SH-SY5Y (cell line): ENCODE results near the gene TTN.

Experiments used
- GATA2 ChIP-seq: IDR thresholded peaks from 2 replicates; pipeline ENCODE4 v1.6.1; 2011; ENCODE audit warnings: mild to moderate bottlenecking, low read depth, low read length
- GATA3 ChIP-seq: IDR thresholded peaks from 2 replicates; pipeline ENCODE4 v1.6.1; 2011; ENCODE audit warnings: low read depth, mild to moderate bottlenecking, low read length, moderate library complexity

GRCh38 chr2:178506949-178507348 is 300.3 kb downstream of the TTN start:
- TF ChIP-seq GATA2 (no peak), GATA3 (no peak)
